A673 (cell line): ENCODE measurements around the gene MEGF11. TPM values are rescaled to one million over a fixed set of nuclear protein-coding genes. Genes with fewer than 3 reads are reported as not detected.

Experiments
- BruUV-seq: library from RNA; stranded (reverse); fragments of 400-500 nt; replicated peaks from 2 replicates; lab custom pipeline; 2021; lab: Mats Ljungman, UMichigan
- CTCF ChIA-PET: fragments of 300-600 bp; sonication (Branson Sonifier 250); formaldehyde crosslinking; loops from one replicate; lab custom pipeline; 2022; ENCODE audit warnings: antibody characterized with exemption; lab: Charles Lee
- POLR2A ChIA-PET: fragments of 300-600 bp; sonication (Branson Sonifier 250); formaldehyde crosslinking; loops from one replicate; lab custom pipeline; 2022; ENCODE audit warnings: antibody characterized with exemption; ENCODE audit not compliant: low non-redundant PET; lab: Charles Lee
- DNase-seq: peaks from one replicate; pipeline ENCODE4 v3.0.0-alpha.2; 2015; ENCODE audit warnings: low spot score
- H3K27ac ChIP-seq: fragments of 200-600 bp; sonication (generic); 2 replicates; pipeline ENCODE4 v1.5.1; 2016; ENCODE audit warnings: mixed run types, low read depth, mild to moderate bottlenecking, mixed read lengths, antibody characterized with exemption, low read length; ENCODE audit not compliant: poor library complexity, severe bottlenecking
- H3K27me3 ChIP-seq: fragments of 200-600 bp; sonication (generic); replicated peaks from 2 replicates; pipeline ENCODE4 v1.6.1; 2017; ENCODE audit warnings: mixed run types, low read depth, mild to moderate bottlenecking, mixed read lengths, antibody characterized with exemption, low read length; ENCODE audit not compliant: insufficient read depth, poor library complexity
- H3K36me3 ChIP-seq: fragments of 200-600 bp; sonication (generic); 2 replicates; pipeline ENCODE4 v1.6.1; 2016; ENCODE audit warnings: mixed run types, mild to moderate bottlenecking, mixed read lengths, antibody characterized with exemption, low read length; ENCODE audit not compliant: insufficient read depth, poor library complexity, severe bottlenecking
- H3K4me1 ChIP-seq: fragments of 200-600 bp; sonication (generic); 2 replicates; pipeline ENCODE4 v1.6.1; 2017; ENCODE audit warnings: mixed run types, mild to moderate bottlenecking, mixed read lengths, antibody characterized with exemption, low read length; ENCODE audit not compliant: insufficient read depth, poor library complexity, severe bottlenecking
- H3K4me3 ChIP-seq: fragments of 200-600 bp; sonication (generic); 2 replicates; pipeline ENCODE4 v1.5.1; 2016; ENCODE audit warnings: low read depth, mixed run types, mild to moderate bottlenecking, mixed read lengths, low read length; ENCODE audit not compliant: poor library complexity, severe bottlenecking
- H3K9me3 ChIP-seq: fragments of 200-600 bp; sonication (generic); 2 replicates; pipeline ENCODE4 v1.6.1; 2016; ENCODE audit warnings: mixed run types, low read depth, mild to moderate bottlenecking, mixed read lengths, antibody characterized with exemption, low read length; ENCODE audit not compliant: poor library complexity, severe bottlenecking
- EZH2 ChIP-seq: fragments of 200-600 bp; sonication (generic); IDR thresholded peaks from 2 replicates; pipeline ENCODE4 v1.6.1; 2017; ENCODE audit warnings: borderline replicate concordance, low read depth, mild to moderate bottlenecking, mixed read lengths, antibody characterized with exemption, low read length; ENCODE audit not compliant: poor library complexity, severe bottlenecking
- intact Hi-C: fragments of 100-400 bp; cut with micrococcal nuclease; formaldehyde crosslinking; loops from one replicate; pipeline ENCODE4 v1.10.0; 2022; ENCODE audit not compliant: unreplicated experiment
- total RNA-seq: library from RNA; stranded (reverse); gene quantifications from 2 replicates; pipeline ENCODE4 v1.2.3, GENCODE V29; 2021
- TF ChIP-seq, protein P1 (sequence below): fragments of 300-800, 200-600 bp; sonication (generic); conservative IDR thresholded peaks from 2 replicates; pipeline ENCODE4 v1.5.1; 2017; ENCODE audit warnings: low read depth, mild to moderate bottlenecking, antibody characterized with exemption, low read length, moderate library complexity, mixed read lengths

The MEGF11 gene
- total RNA-seq, 1 experiment from 2014 or later = 0.43 TPM

DNA sequence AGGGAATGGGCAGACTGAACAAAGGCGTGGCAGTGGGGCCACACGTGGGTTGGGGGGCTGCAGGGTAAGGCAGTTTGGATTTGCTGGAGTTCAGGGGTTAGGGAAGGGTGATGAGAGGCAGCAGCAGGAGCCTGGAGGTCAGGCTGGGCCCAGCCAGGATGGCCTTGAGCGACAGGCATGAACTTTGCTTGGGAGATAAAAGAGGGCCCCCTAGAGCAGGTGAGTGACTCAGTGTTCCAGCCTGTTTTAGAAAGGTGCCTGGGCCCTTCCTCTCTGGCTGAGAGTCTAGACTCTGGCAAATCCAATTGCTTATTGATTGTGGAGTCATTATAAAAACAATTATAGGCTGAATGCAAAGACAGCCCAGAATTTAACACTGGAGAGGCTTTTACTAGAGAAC, 309.1 kb downstream of the MEGF11 start:
- H3K4me1 ChIP-seq = no peaks in the 10 kb centered on the region
- TF ChIP-seq, protein P1, sequence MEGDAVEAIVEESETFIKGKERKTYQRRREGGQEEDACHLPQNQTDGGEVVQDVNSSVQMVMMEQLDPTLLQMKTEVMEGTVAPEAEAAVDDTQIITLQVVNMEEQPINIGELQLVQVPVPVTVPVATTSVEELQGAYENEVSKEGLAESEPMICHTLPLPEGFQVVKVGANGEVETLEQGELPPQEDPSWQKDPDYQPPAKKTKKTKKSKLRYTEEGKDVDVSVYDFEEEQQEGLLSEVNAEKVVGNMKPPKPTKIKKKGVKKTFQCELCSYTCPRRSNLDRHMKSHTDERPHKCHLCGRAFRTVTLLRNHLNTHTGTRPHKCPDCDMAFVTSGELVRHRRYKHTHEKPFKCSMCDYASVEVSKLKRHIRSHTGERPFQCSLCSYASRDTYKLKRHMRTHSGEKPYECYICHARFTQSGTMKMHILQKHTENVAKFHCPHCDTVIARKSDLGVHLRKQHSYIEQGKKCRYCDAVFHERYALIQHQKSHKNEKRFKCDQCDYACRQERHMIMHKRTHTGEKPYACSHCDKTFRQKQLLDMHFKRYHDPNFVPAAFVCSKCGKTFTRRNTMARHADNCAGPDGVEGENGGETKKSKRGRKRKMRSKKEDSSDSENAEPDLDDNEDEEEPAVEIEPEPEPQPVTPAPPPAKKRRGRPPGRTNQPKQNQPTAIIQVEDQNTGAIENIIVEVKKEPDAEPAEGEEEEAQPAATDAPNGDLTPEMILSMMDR = no peak
- H3K9me3 ChIP-seq = no peaks in the 10 kb centered on the region
- ChIA-PET POLR2A (no interaction called here), CTCF (no interaction called here)
- H3K27ac ChIP-seq = no peak overlapping the region
- no peaks in the 10 kb centered on the region for H3K27me3 ChIP-seq
- no peak for DNase-seq
- BruUV-seq = no TSS peak
- no peak overlapping the region for H3K4me3 ChIP-seq
- H3K36me3 ChIP-seq = no peaks in the 10 kb centered on the region
- intact Hi-C loops = no loop called here

DNA sequence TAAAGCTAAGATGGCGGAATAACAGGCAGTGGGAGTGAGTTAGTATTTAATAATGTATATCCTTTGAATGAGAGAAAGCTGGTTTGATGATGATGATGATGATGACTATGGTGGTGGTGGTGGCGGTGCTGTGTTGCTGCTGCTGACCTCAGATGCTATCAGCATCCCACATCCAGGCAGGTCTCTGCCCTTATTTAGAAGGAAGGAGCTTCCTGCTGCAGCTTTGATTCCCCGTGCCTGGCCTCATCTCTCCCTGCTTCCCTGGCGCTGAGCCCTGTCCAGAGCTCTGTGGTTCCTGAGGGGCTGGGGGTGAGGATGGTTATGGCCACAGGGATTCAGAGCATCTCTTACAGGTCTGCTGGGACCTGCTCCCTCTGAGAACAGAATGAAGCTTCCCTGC, 311.1 kb downstream of the MEGF11 start:
- TF ChIP-seq EZH2 = no peak
- TF ChIP-seq, protein P1 = no peak
- ChIA-PET CTCF (no interaction called here), POLR2A (no interaction called here)
- no peaks in the 10 kb centered on the region for H3K4me1 ChIP-seq
- BruUV-seq = no TSS peak
- H3K9me3 ChIP-seq = no peaks in the 10 kb centered on the region
- no peaks in the 10 kb centered on the region for H3K27me3 ChIP-seq
- intact Hi-C loops = no loop called here
- DNase-seq = no peak
- H3K36me3 ChIP-seq = no peaks in the 10 kb centered on the region
- H3K27ac ChIP-seq = no peak overlapping the region
- no peak overlapping the region for H3K4me3 ChIP-seq

DNA sequence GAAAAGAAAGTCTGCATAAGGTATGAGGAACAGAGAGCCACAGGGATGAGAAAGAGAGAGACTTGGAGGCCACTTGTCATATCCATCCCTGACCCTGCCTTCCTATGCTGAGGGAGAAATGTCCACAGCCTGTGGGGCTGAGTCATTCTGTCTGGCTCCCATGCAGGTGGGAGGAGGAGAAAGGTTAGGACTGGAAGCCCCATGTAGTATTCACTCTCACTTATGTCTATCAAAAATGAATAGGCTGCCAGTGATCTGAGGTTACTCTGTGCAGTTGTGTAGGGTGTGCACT, 313.0 kb downstream of the MEGF11 start:
- no TSS peak for BruUV-seq
- Histone ChIP-seq H3K4me3 (no peak overlapping the region), H3K4me1 (no peaks in the 10 kb centered on the region), H3K27ac (no peak overlapping the region), H3K27me3 (no peaks in the 10 kb centered on the region), H3K9me3 (no peaks in the 10 kb centered on the region), H3K36me3 (no peaks in the 10 kb centered on the region)
- intact Hi-C loops = no loop called here
- POLR2A ChIA-PET = no interaction called here
- DNase-seq = no peak
- TF ChIP-seq, protein P1 = no peak
- no peak for TF ChIP-seq EZH2
- CTCF ChIA-PET = no interaction called here
